HepG2 (cell line): ENCODE measurements around the gene EHD1. TPM values are rescaled to one million over a fixed set of nuclear protein-coding genes. Genes with fewer than 3 reads are reported as not detected.

ENCODE experiments used
- EZH2 ChIP-seq: conservative IDR thresholded peaks from 2 replicates; pipeline ENCODE4 v1.6.1; 2012; ENCODE audit warnings: mild to moderate bottlenecking, low read depth, low read length, moderate library complexity
- GABPB1 ChIP-seq: IDR thresholded peaks from 2 replicates; pipeline ENCODE4 v1.6.1; 2016; ENCODE audit warnings: mild to moderate bottlenecking, missing genetic modification reagents, moderate library complexity, missing compliant biosample characterization
- HNRNPL ChIP-seq: fragments of 200-400 bp; formaldehyde crosslinking; IDR thresholded peaks from 2 replicates; pipeline ENCODE4 v1.6.1; 2017; ENCODE audit warnings: mild to moderate bottlenecking, low read depth, low read length
- MED1 ChIP-seq: sonication (generic); formaldehyde crosslinking; IDR thresholded peaks from 2 replicates; pipeline ENCODE4 v1.4.0; 2020; ENCODE audit warnings: missing genetic modification reagents
- MYC ChIP-seq: sonication (generic); formaldehyde crosslinking; IDR thresholded peaks from 2 replicates; pipeline ENCODE4 v1.9.0; 2021; ENCODE audit warnings: missing genetic modification reagents, borderline replicate concordance
- NR2F6 ChIP-seq, 2 experiments: IDR thresholded peaks; 2 replicates each; pipeline ENCODE4 v1.6.1; 2016; ENCODE audit warnings: antibody characterized with exemption in 1 of 2, mild to moderate bottlenecking in 1 of 2
- RAD21 ChIP-seq: fragments of 450-650 bp; formaldehyde crosslinking; IDR thresholded peaks from 2 replicates; pipeline ENCODE4 v1.5.0; 2020; ENCODE audit warnings: mild to moderate bottlenecking
- RCOR2 ChIP-seq: IDR thresholded peaks from 2 replicates; pipeline ENCODE4 v1.6.1; 2016; ENCODE audit warnings: missing biosample characterization, missing genetic modification reagents
- YY1 ChIP-seq: IDR thresholded peaks from 2 replicates; pipeline ENCODE4 v1.6.1; 2011; ENCODE audit warnings: low read length, low read depth, moderate library complexity, mild to moderate bottlenecking; ENCODE audit not compliant: insufficient read depth, insufficient replicate concordance
- ZFY ChIP-seq: sonication (generic); formaldehyde crosslinking; IDR thresholded peaks from 2 replicates; pipeline ENCODE4 v1.4.0; 2020; ENCODE audit warnings: missing genetic modification reagents
- ZNF768 ChIP-seq: sonication (generic); formaldehyde crosslinking; IDR thresholded peaks from 2 replicates; pipeline ENCODE4 v1.4.0; 2020; ENCODE audit warnings: missing genetic modification reagents
- polyA plus RNA-seq, 8 experiments: library from polyadenylated mRNA; depleted of rRNA in 3 of 8; stranded (reverse) in 7 of 8; unstranded in 1 of 8; fragments of >200 nt; fragmentation: Illumina TruSeq in 4 of 8; extraction: Trizol in 4 of 8; gene quantifications; 2 replicates each; pipeline versions ENCODE4 v1.2.1 to v1.2.3, GENCODE V29; 2011 to 2016; ENCODE audit warnings: low read depth in 4 of 8, missing spikeins in 1 of 8, mixed read lengths in 1 of 8; ENCODE audit not compliant: insufficient read depth in 1 of 8
- total RNA-seq, 5 experiments: library from RNA; depleted of rRNA; stranded (reverse); fragments of >200 nt; fragmentation: Illumina TruSeq; extraction: Trizol; gene quantifications; 2 replicates each; pipeline ENCODE4 v1.2.3, GENCODE V29; 2016; ENCODE audit warnings: low read depth in 1 of 5
- TF ChIP-seq, protein P1 (sequence below): sonication (generic); formaldehyde crosslinking; IDR thresholded peaks from 2 replicates; pipeline ENCODE4 v1.5.0; 2020; ENCODE audit warnings: mild to moderate bottlenecking, missing genetic modification reagents
- TF ChIP-seq, protein P2 (sequence below): sonication (generic); formaldehyde crosslinking; IDR thresholded peaks from 2 replicates; pipeline ENCODE4 v1.5.0; 2020; ENCODE audit warnings: mild to moderate bottlenecking, missing genetic modification reagents
- TF ChIP-seq, protein P3 (sequence below): sonication (generic); formaldehyde crosslinking; IDR thresholded peaks from 2 replicates; pipeline ENCODE4 v1.9.0; 2022; ENCODE audit warnings: low read depth, missing genetic modification reagents
- TF ChIP-seq, protein P4 (sequence below): sonication (generic); formaldehyde crosslinking; IDR thresholded peaks from 2 replicates; pipeline ENCODE4 v1.4.0; 2020; ENCODE audit warnings: missing genetic modification reagents
- TF ChIP-seq, protein P5 (sequence below), 2 experiments: sonication (generic) in 1 of 2; formaldehyde crosslinking in 1 of 2; IDR thresholded peaks; 2 replicates each; pipeline versions ENCODE4 v1.4.0 to v1.6.1; 2018 to 2020; ENCODE audit warnings: missing genetic modification reagents in 2 of 2, borderline replicate concordance in 1 of 2, low read depth in 1 of 2, mild to moderate bottlenecking in 1 of 2, missing biosample characterization in 1 of 2

The EHD1 gene
- total and polyA plus RNA-seq, 2 of the 13 experiments (the other 11 are each of a cell fraction or from before 2014, with no cell fraction given): 23.6 to 26.6 TPM

DNA sequence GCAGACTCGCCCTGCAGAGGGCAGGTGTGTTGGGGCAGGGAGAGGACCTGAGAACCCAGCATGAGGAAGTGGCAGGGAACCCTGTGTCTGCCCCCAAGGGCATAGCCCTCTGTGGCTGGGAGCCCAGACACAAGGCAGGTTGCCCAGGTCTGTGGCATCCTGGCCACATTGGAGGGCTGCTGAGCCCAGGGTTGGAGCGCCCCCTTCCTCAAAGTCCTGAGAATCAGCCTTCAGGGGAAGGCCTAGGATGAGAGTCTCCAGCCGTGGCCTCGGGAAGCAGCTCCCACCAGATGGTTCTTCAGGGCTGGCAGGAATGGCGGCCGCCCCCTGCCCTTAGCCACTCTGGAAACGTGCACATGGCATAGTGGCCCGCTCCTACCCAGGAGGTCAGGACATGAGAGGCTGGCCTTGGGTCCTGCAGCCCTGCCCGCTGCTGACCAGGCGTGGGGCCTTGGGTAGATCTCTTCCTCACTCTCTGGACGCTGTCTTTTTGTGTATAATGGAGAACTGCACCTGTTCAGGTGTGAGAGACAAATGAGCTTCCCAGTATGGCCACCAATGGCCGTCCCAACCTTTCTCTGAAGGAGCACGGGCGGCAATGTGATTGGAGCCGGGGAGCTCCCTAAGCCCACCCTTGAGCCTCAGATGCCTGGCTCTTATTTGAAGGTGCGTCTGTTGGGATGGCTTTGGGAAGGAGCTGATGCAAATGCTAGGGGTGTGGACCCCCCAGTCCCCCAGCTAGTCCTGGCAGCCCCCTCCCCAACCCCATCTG lies 29.4 kb downstream of the EHD1 start (continued):
- TF ChIP-seq, protein P1, sequence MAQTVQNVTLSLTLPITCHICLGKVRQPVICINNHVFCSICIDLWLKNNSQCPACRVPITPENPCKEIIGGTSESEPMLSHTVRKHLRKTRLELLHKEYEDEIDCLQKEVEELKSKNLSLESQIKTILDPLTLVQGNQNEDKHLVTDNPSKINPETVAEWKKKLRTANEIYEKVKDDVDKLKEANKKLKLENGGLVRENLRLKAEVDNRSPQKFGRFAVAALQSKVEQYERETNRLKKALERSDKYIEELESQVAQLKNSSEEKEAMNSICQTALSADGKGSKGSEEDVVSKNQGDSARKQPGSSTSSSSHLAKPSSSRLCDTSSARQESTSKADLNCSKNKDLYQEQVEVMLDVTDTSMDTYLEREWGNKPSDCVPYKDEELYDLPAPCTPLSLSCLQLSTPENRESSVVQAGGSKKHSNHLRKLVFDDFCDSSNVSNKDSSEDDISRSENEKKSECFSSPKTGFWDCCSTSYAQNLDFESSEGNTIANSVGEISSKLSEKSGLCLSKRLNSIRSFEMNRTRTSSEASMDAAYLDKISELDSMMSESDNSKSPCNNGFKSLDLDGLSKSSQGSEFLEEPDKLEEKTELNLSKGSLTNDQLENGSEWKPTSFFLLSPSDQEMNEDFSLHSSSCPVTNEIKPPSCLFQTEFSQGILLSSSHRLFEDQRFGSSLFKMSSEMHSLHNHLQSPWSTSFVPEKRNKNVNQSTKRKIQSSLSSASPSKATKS (CRISPR knock-in tag): no peak
- TF ChIP-seq, protein P2, sequence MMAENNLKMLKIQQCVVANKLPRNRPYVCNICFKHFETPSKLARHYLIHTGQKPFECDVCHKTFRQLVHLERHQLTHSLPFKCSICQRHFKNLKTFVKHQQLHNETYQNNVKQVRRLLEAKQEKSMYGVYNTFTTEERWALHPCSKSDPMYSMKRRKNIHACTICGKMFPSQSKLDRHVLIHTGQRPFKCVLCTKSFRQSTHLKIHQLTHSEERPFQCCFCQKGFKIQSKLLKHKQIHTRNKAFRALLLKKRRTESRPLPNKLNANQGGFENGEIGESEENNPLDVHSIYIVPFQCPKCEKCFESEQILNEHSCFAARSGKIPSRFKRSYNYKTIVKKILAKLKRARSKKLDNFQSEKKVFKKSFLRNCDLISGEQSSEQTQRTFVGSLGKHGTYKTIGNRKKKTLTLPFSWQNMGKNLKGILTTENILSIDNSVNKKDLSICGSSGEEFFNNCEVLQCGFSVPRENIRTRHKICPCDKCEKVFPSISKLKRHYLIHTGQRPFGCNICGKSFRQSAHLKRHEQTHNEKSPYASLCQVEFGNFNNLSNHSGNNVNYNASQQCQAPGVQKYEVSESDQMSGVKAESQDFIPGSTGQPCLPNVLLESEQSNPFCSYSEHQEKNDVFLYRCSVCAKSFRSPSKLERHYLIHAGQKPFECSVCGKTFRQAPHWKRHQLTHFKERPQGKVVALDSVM (CRISPR knock-in tag): peak; percentile 67
- TF ChIP-seq NR2F6 (IDR thresholded peaks at IDR 0.05): no peak
- peak; percentile 25; the same call in 1 of the 2 replicates for TF ChIP-seq NR2F6 (CRISPR knock-in tag; IDR thresholded peaks at IDR 0.05)
- no peak for TF ChIP-seq EZH2
- TF ChIP-seq ZNF768 (CRISPR knock-in tag): peak; percentile 34; the same call in 1 of the 2 replicates
- TF ChIP-seq MED1 (CRISPR knock-in tag): no peak
- no peak for TF ChIP-seq RCOR2 (CRISPR knock-in tag)
- TF ChIP-seq, protein P3, sequence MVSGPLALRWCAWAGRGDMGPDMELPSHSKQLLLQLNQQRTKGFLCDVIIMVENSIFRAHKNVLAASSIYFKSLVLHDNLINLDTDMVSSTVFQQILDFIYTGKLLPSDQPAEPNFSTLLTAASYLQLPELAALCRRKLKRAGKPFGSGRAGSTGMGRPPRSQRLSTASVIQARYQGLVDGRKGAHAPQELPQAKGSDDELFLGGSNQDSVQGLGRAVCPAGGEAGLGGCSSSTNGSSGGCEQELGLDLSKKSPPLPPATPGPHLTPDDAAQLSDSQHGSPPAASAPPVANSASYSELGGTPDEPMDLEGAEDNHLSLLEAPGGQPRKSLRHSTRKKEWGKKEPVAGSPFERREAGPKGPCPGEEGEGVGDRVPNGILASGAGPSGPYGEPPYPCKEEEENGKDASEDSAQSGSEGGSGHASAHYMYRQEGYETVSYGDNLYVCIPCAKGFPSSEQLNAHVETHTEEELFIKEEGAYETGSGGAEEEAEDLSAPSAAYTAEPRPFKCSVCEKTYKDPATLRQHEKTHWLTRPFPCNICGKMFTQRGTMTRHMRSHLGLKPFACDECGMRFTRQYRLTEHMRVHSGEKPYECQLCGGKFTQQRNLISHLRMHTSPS (CRISPR knock-in tag): peak; percentile 38; the same call in 1 of the 2 replicates
- TF ChIP-seq MYC (CRISPR knock-in tag): 0 out of 2 replicates have a peak, but pooled peaks have one; percentile 31
- TF ChIP-seq GABPB1 (CRISPR knock-in tag): peak; percentile 34; the same call in 1 of the 2 replicates
- peak; percentile 38; the same call in 1 of the 2 replicates for TF ChIP-seq ZFY (CRISPR knock-in tag)
- TF ChIP-seq YY1: peak; percentile 36
- 0 out of 2 replicates have a peak, but pooled peaks have one; percentile 50 for TF ChIP-seq RAD21 (CRISPR knock-in tag)
- TF ChIP-seq, protein P4, sequence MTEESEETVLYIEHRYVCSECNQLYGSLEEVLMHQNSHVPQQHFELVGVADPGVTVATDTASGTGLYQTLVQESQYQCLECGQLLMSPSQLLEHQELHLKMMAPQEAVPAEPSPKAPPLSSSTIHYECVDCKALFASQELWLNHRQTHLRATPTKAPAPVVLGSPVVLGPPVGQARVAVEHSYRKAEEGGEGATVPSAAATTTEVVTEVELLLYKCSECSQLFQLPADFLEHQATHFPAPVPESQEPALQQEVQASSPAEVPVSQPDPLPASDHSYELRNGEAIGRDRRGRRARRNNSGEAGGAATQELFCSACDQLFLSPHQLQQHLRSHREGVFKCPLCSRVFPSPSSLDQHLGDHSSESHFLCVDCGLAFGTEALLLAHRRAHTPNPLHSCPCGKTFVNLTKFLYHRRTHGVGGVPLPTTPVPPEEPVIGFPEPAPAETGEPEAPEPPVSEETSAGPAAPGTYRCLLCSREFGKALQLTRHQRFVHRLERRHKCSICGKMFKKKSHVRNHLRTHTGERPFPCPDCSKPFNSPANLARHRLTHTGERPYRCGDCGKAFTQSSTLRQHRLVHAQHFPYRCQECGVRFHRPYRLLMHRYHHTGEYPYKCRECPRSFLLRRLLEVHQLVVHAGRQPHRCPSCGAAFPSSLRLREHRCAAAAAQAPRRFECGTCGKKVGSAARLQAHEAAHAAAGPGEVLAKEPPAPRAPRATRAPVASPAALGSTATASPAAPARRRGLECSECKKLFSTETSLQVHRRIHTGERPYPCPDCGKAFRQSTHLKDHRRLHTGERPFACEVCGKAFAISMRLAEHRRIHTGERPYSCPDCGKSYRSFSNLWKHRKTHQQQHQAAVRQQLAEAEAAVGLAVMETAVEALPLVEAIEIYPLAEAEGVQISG: no peak
- TF ChIP-seq HNRNPL: 0 out of 2 replicates have a peak, but pooled peaks have one; percentile 63
- TF ChIP-seq, protein P5, sequence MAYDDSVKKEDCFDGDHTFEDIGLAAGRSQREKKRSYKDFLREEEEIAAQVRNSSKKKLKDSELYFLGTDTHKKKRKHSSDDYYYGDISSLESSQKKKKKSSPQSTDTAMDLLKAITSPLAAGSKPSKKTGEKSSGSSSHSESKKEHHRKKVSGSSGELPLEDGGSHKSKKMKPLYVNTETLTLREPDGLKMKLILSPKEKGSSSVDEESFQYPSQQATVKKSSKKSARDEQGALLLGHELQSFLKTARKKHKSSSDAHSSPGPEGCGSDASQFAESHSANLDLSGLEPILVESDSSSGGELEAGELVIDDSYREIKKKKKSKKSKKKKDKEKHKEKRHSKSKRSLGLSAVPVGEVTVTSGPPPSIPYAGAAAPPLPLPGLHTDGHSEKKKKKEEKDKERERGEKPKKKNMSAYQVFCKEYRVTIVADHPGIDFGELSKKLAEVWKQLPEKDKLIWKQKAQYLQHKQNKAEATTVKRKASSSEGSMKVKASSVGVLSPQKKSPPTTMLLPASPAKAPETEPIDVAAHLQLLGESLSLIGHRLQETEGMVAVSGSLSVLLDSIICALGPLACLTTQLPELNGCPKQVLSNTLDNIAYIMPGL (CRISPR knock-in tag; IDR thresholded peaks at IDR 0.05; ENCODE audit: borderline replicate concordance in 1 of 2, low read depth in 1 of 2): 0 out of 4 replicates have a peak, but pooled peaks of 1 of the 2 experiments have one; percentile 55
